C4-2B (cell line): ENCODE data around the gene PPP1R27.

Experiments
- CTCF ChIP-seq: fragments of 450-650 bp; conservative IDR thresholded peaks from 2 replicates; pipeline ENCODE4 v1.5.1; 2017; ENCODE audit warnings: mild to moderate bottlenecking
- ZFX ChIP-seq: fragments of 450-650 bp; IDR thresholded peaks from 2 replicates; pipeline ENCODE4 v1.6.1; 2017

GRCh38 chr17:81807210-81807719, 27.6 kb downstream of the PPP1R27 start:
- no peak for TF ChIP-seq CTCF
- no peak for TF ChIP-seq ZFX
